Cardiac atrium fibroblast (primary cell): ENCODE results near the gene GNE. TPM values are rescaled to one million over a fixed set of nuclear protein-coding genes. Genes with fewer than 3 reads are reported as not detected.

ENCODE experiments used
- total RNA-seq: library from RNA; depleted of rRNA; stranded (reverse); fragments of >200 nt; gene quantifications from 2 replicates; pipeline ENCODE4 v1.2.3, GENCODE V29; 2015

The GNE gene
- 15.0 and 19.8 TPM in 2 replicates for total RNA-seq

GRCh38 chr9:36258208-36258995, at the start of gene GNE:
Gene GNE (minus strand): TSS chr9:36258448. CDS start chr9:36249355, 9,093 bp downstream.

GRCh38 chr9:36190388-36191289, 67.6 kb downstream of the GNE start, which contains the start of gene CLTA:
Gene CLTA (plus strand): TSS chr9:36190921. CDS start chr9:36191057, 136 bp downstream.

GRCh38 chr9:36169166-36169565, 89.1 kb downstream of the GNE start, which contains the start of gene CCIN:
Gene CCIN (plus strand): TSS chr9:36169388. CDS start chr9:36169503, 115 bp downstream.

Other genes starting within 250 kb of the GNE start
- 35.7 and 37.3 TPM in 2 replicates for gene RECK, start 221.5 kb downstream of the GNE start, total RNA-seq
- 45.3 and 47.8 TPM in 2 replicates for gene GLIPR2, start 121.7 kb downstream of the GNE start, total RNA-seq
- gene CCIN, start 89.1 kb downstream of the GNE start, total RNA-seq = 0.65 TPM in 1 of 2 replicates, not detected in the other
- gene CLTA, start 67.5 kb downstream of the GNE start, total RNA-seq = 279 TPM in 2 replicates
- gene RNF38, start 141.8 kb upstream of the GNE start, total RNA-seq = 11.2 and 17.8 TPM in 2 replicates